HG03442 (cell line): ENCODE measurements around the gene TGFBR1.

ENCODE experiments used
- ATAC-seq: cut with Tn5 transposase; IDR thresholded peaks from one replicate; pipeline ENCODE4 v1.9.1; 2021; ENCODE audit warnings: mild to moderate bottlenecking, moderate library complexity; ENCODE audit not compliant: unreplicated experiment

Gene TGFBR1

GRCh38 chr9:99104459-99105151, at the start of gene TGFBR1:
Gene TGFBR1 (plus strand): TSS chr9:99105113. CDS start chr9:99105206, 93 bp downstream.
- ATAC-seq: peak; percentile 84

GRCh38 chr9:99055384-99055783, 49.5 kb upstream of the TGFBR1 start:
- ATAC-seq: no peak

GRCh38 chr9:99056186-99056585, 48.7 kb upstream of the TGFBR1 start:
- no peak for ATAC-seq

- no peak for ATAC-seq
Observed at GRCh38 chr9:99056886-99057664, 47.8 kb upstream of the TGFBR1 start.

GRCh38 chr9:99057665-99058625, 47.0 kb upstream of the TGFBR1 start:
- peak; percentile 67 for ATAC-seq

GRCh38 chr9:99058964-99059921, 45.7 kb upstream of the TGFBR1 start:
- ATAC-seq: peak; percentile 72

- no peak for ATAC-seq
Observed at GRCh38 chr9:99060621-99061020, 44.3 kb upstream of the TGFBR1 start.

GRCh38 chr9:99062549-99062948, 42.4 kb upstream of the TGFBR1 start:
- ATAC-seq: no peak

GRCh38 chr9:99063522-99063921, 41.4 kb upstream of the TGFBR1 start:
- ATAC-seq: no peak

GRCh38 chr9:99066571-99066970, 38.3 kb upstream of the TGFBR1 start:
- ATAC-seq: no peak

- no peak for ATAC-seq
Observed at GRCh38 chr9:99069075-99069474, 35.8 kb upstream of the TGFBR1 start.

- no peak for ATAC-seq
Observed at GRCh38 chr9:99069546-99069945, 35.4 kb upstream of the TGFBR1 start.

- no peak for ATAC-seq
Observed at GRCh38 chr9:99070681-99071080, 34.2 kb upstream of the TGFBR1 start.

GRCh38 chr9:99071313-99072039, 33.4 kb upstream of the TGFBR1 start:
- ATAC-seq: no peak

GRCh38 chr9:99072040-99072394, 32.9 kb upstream of the TGFBR1 start:
- ATAC-seq: no peak

- ATAC-seq: no peak
Observed at GRCh38 chr9:99073347-99073746, 31.6 kb upstream of the TGFBR1 start.

- no peak for ATAC-seq
Observed at GRCh38 chr9:99073985-99074901, 30.7 kb upstream of the TGFBR1 start.

GRCh38 chr9:99074902-99075245, 30.0 kb upstream of the TGFBR1 start:
- no peak for ATAC-seq
